Measurements from ENCODE around the gene GOLGA6D.
"Not testable (repeated sequence)": the region's sequence is repeated elsewhere in the genome, so short reads cannot be mapped to it uniquely, and the experiment has no call there.

DNA sequence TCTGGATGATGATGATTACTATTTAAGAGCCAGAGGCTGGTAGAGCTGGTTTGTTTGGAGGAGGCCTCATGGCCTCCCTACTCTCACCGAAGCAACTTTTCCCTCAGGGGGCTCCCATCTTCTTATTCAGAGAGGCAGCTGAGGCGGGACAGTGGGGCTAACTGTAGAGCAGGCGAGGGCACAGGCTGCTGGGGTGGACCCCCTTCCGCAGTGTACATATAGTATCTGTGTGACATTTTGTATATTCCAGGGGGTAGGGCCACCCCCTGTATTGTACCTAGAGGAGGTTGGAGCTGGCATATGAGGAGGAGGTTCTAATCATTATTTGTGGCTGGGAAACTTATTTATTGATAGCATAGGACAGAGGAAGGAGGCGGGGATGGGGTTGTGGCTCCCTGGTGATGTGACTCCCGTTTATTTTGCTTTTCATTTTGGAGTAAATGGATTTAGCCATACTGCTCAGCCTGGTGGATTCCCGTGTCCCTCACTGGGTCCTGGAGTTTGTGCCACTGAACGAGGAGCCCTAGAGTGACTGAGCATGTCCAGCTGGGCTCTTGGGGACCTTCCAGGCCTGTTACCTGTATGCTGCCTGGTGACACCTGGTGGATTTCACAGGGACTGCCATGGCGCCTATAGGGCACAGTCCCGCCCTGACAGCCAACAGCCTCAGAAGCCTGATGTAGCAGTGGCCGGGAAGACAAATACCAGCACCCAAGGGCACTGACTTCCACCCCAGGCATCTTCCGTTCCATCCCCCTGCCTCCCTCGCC is 16.1 kb downstream of the GOLGA6D start:
- not testable (repeated sequence) for TF ChIP-seq CTCF, POLR2A (IDR thresholded peaks at IDR 0.05)

Data from right lobe of liver (tissue), 4 donors.